HL-60 (cell line): ENCODE results near the gene INHBE.

Source experiments
- CTCF ChIP-seq: IDR thresholded peaks from one replicate; pipeline ENCODE4 v1.5.1; 2011; ENCODE audit warnings: low read length, control low read depth, inconsistent platforms; ENCODE audit not compliant: insufficient read depth
- POLR2AphosphoS5 ChIP-seq: IDR thresholded peaks from 2 replicates; pipeline ENCODE4 v1.6.1; 2012; ENCODE audit warnings: low read depth

- TF ChIP-seq CTCF: no peak
- no peak for TF ChIP-seq POLR2AphosphoS5
Measured at GRCh38 chr12:57452181-57452936, 2.7 kb upstream of the INHBE start.
